Dedifferentiated amniotic fluid mesenchymal stem cell (primary cell): ENCODE measurements around the gene TMEM129.

Source experiments
- DNase-seq: peaks from one replicate; pipeline ENCODE4 v3.0.0-alpha.2; 2016; ENCODE audit errors: extremely low spot score

The TMEM129 gene

GRCh38 chr4:1758306-1759121, 37.4 kb upstream of the TMEM129 start:
- DNase-seq, result no peak

DNA sequence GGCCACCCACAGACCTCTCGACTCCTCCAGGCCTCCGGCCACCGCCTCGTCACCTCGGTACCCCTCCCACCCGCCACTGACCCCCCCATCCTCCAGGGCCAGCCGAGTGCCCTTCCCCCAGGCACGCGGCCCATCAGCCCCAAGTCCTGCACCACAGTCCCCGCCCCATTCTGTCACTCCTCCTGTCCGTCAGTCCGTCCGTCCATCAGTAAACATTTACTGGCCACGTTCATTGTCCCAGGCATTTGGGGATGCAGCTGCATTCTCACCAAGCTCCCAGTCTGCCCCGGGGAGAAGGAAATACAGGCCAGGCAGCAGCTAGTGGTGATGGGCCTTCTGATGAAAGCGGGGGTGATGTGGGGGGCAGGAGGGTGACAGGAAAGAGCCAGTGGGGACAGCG, 36.7 kb upstream of the TMEM129 start:
- no peak for DNase-seq

DNA sequence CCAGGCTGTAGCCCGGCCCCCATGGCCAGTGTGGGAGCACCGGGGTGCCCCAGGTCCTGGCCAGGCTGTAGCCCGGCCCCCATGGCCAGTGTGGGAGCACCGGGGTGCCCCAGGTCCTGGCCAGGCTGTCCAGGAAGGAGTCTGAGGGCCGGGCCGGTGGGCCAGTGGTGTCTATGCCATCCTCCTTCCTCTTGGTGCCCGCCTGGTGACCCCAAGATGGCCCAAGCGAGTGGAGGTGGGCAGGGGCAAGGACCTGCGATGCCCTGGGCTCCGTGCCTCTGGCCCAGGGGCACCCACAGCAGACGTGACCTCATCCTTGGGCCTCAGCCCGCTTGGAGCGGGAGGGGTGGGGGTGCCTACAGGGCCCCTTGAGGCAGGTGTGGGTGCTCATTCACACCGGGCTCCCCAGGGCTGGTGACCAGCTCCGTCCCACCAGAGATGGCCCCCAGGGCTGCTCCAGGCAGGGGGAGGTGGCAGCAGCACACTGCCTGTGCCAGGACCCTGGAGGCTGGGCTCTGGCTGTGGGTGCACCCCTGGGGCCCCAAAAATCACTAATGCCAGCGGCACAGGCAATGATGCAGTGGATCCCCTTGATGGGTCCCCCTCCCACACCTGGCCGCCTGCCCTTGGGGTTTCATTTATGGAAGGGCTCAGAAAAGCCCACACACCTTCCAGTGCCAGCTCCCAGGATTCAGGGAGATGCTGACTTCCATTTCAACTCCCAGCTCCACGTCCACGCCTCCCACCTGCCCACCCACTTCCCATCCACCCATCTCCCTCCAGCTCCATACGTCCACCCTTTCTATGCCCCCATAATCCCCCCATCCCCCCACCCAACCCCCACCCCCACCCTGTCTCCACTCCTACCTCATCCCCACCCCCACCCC, 36.0 kb upstream of the TMEM129 start:
- no peak for DNase-seq

GRCh38 chr4:1756079-1756478, 35.0 kb upstream of the TMEM129 start:
- no peak for DNase-seq

GRCh38 chr4:1755297-1755696, 34.2 kb upstream of the TMEM129 start:
- DNase-seq, result no peak

GRCh38 chr4:1754336-1754735, 33.2 kb upstream of the TMEM129 start:
- no peak for DNase-seq

DNA sequence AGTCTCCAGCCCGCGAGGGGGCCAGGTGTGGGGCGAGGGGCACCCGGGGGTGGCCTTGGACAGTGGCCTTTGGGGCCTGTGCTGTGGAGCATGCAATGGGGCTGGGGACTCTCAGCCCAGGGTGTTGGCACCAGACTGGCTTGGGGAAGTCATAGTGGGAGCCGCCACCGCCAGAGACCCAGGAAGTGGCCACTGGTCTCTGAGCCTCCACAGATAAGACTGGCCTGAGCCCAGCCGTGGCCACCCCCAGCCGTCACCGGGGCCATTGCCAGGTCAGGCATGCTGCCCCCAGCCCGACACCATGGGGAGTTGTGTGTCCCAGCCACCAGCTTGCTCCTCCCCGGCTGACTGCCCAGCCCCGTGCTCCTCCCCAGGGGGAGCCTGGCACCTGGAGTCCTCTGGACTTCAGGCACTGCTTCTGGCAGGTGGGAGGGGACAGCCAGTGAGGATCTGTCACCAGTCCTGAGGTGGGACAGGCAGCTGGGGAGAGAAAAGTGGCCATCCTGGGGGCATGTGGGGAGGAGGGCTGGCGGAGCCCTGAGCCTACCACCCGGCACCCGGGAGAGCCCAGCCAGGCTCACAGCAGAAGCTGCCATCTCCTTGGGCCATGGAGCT, 32.7 kb upstream of the TMEM129 start:
- no peak for DNase-seq

DNA sequence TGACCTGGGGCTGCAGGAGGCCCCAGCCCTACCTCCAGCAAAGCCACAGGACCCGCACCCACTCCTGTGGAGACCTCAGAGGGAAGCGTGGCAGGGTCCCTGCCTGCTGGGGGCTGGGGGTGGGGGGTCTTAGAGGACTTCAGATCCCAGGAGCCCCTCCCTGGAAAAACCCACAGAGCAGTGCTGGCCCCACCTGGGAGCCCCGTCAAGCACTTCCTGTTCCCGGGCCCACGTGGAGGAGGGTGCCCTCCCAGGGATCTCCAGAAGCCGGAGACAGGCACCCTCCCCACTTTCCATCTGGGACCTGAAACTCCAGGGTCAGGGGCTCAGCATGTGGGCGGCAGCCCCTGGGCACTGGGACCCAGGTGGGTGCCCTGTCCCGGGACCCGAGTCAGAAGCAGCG, 32.2 kb upstream of the TMEM129 start:
- no peak for DNase-seq

DNA sequence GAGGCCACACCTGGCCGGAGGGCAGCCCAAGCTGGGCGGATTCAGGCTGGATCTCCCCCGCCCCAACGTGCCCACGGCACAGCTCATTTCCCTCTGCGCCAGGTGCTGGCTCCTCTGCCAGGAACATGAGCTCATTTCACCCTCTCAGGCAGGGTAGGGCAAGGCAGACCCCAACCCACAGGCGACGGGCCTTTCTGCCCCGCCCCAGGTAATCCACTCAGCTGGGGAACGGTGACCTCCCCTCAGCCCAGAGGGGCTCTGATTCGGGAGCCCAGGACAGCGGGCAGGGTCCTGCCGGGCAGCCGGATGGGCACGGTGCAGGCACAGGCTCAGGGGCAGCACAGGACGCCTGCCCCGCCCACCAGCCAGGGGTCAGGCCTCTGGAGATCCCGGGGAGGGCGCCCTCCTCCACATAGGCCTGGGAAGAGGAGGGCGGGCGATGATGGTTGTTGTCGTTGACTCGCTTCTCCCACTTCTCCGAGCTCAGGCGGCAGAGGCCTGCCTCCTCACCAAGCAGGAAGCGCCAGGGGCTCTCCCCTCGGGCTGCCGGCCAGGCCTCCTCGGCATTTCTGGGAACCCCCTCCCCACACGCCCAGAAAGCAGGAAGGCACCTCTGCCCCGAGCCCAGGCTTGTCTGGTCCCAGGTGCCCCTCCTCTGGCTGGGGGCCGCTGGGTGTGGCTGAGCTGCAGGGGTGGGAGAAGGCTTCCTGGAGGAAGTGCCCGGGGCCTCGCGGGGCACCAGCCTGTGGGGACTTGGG, 31.3 kb upstream of the TMEM129 start:
- DNase-seq, result no peak

- DNase-seq, result no peak
Measured at GRCh38 chr4:1751919-1752283, 30.8 kb upstream of the TMEM129 start.

DNA sequence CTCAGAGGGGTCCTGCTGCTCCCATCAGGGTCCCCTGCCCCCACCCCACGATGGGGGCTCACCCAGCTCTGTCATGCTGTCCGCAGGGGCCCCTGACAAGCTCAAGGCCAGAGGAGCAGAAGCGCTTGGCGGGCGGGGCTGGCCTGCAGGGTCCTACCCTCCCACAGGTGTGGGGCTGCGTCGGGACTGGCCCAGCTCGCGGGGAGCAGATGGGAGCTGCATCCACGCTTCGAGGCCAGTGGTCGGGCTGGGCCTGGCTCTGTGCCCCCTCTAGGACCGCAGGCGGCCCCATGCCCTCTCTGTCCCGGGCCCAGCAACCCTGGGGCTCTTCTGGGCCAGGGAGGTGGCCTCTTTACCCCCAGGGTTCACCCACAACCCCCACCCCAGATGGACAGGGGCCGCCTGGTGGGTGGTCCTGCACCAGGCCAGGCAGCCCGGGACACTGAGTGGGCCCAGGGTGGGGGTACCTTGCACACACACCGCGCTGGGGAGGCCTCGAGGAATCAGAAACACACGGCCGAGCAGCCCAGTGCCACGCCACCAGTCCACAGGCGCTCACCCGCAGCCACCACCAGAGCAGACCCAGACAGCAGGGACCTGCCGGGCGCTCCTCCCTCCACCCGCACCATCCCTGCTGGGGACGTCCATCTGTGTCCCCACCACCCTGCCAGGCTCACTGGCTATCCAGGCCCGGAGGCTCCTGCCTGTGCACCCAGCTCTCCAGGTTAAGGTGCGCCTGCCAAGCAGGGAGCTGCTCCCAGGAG, 30.2 kb upstream of the TMEM129 start:
- no peak for DNase-seq

DNA sequence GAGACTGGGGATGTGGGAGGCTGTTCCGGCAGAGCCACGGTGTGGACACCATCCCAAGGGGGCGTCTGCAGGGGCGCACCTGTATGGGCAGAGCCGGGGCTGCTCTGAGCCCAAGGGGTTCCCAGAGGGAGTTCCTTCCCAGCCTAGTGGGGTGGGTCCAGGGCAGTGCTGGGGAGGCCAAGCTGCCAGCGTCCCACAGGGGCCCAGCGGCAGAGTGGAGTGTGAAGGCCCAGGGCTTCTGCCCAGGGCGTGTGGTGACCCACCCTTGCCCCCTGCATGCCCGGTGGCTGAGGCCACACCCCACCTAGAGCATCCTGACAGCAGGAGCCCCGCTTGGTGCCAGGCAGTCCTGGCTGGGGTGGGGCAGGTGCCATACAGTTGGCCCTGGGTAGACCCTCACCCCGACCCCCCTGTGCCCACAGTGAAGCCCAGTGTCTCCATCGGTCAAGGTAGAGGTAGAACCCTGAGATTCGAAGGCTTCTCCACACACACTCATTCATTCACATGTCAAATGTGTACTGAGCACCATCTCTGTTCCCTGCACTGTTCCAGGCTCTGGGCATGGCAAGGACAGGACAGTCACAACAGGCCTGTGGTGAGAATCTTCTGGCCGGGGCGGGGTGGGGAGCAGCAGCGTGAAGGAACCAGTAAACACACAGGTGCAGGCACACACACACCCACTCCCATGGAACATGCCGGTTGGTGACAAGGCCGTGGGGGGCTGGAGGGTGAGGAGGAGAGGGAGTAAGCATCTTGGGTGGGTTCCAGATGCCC, 29.4 kb upstream of the TMEM129 start:
- no peak for DNase-seq

DNA sequence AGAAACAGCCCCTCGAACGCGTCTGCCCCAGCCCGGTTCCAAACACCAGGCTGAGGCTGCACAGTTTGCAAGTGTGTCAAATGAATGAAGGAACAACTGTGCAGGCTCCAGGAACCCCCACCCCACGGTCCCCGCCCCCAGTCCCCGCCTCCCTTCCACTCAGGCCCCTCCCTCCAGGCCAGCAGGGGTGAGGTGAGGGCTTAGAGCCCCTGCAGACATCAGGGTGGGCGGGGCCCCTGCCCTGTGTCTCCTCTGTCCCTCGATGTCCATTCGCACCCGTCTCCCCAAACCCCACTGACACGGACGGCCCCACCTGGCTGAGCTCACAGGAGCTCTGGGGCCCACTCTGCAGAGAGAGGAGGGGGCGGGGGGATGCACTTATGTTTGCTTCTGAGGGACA, 28.7 kb upstream of the TMEM129 start:
- no peak for DNase-seq

GRCh38 chr4:1749370-1749769, 28.2 kb upstream of the TMEM129 start:
- DNase-seq, result no peak

GRCh38 chr4:1748465-1748995, 27.4 kb upstream of the TMEM129 start:
- DNase-seq, result no peak

DNA sequence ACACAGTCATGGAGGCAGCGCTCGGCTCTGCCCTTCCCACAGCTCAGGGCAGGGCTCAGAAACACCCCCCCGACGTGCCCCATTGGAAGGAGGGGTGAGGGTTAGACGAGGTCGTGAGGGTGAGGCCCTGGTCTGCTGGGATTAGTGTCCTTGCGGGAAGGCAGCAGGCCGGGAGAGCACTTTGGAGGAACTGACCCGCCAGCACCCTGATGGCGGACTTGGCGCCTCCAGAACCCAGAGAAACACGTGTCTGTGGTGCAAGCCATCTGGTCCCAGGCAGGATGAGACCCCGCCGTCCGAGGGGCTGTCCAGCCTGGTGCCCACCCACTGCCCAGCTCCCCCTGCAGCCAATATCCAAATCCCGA, 26.5 kb upstream of the TMEM129 start:
- no peak for DNase-seq

- DNase-seq, result no peak
Measured at GRCh38 chr4:1746919-1747602, 25.9 kb upstream of the TMEM129 start.

DNA sequence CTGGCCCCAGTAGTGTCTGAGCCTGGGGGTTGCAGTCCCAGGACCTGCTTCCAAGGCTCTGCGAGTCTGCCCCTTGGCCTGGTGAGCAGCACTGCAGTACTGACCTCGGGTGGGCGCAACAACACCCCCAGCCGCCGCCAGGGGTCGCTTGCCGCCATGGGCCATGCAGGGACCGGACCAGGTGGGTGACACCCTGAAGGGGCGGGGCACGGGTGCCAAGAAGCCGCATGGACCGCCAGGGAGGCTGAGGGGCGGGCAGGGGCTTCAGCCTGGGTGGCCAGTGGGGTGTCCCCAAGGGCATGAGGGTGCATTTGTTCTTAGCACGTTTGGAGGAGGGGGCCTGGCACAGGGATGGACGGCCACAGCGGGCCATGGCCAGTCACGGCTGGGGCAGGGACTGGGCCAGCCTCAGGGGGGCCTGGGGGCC, 25.2 kb upstream of the TMEM129 start:
- DNase-seq, result no peak

DNA sequence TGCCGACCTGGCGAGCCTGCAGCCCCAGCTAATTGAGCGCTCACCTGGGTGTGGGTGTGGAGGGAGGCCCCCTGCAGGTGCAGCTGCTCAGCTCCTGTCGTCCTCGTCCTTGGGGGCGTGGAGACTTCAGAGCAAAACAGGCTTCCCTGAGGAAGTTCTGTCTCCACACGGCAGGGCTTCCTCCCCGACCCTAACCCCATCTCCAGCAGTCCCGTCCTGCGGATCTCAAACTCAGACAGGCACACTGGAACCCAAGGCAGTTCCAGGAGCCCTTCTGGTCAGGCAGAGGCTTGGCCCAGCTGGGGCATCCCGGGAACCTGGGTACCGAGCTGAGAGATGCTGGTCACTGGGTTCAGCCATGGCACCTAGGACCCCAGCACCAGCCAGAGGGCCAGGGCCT, 24.6 kb upstream of the TMEM129 start:
- DNase-seq, result no peak

GRCh38 chr4:1745165-1745564, 24.0 kb upstream of the TMEM129 start:
- DNase-seq, result no peak
